Small intestine (tissue), 7 donors: ENCODE measurements around the gene C1orf105. TPM values are rescaled to one million over a fixed set of nuclear protein-coding genes. Genes with fewer than 3 reads are reported as not detected.

ENCODE experiments used
- DNase-seq, 2 donors: peaks; one replicate each; pipeline versions ENCODE4 v3.0.0 to v3.0.0-alpha.2; 2013
- FAIRE-seq: peaks from 2 replicates; lab custom pipeline; 2012; peaks lifted over from hg19 to GRCh38; lab: Jason Lieb, UNC
- H3K27ac ChIP-seq, 3 donors: one replicate each; pipeline ENCODE4 v1.5.1; 2013; ENCODE audit warnings: low read length in 2 of 3, mild to moderate bottlenecking in 2 of 3, control low read depth in 1 of 3, inconsistent platforms in 1 of 3, low read depth in 1 of 3, moderate library complexity in 1 of 3
- H3K27me3 ChIP-seq, 3 donors: one replicate each; pipeline ENCODE4 v1.6.1; 2013; ENCODE audit warnings: low read length in 3 of 3, inconsistent platforms in 1 of 3; ENCODE audit not compliant: control insufficient read depth in 3 of 3, insufficient read depth in 3 of 3
- H3K36me3 ChIP-seq, 3 donors: one replicate each; pipeline ENCODE4 v1.6.1; 2013; ENCODE audit warnings: low read length in 3 of 3, inconsistent platforms in 1 of 3, low read depth in 1 of 3, mild to moderate bottlenecking in 1 of 3, moderate library complexity in 1 of 3; ENCODE audit not compliant: control insufficient read depth in 3 of 3, insufficient read depth in 2 of 3
- H3K4me1 ChIP-seq, 3 donors: one replicate each; pipeline ENCODE4 v1.6.1; 2013; ENCODE audit warnings: low read length in 2 of 3, inconsistent platforms in 1 of 3, low read depth in 1 of 3, mild to moderate bottlenecking in 1 of 3, moderate library complexity in 1 of 3; ENCODE audit not compliant: control insufficient read depth in 3 of 3, insufficient read depth in 2 of 3
- H3K4me3 ChIP-seq, 3 donors: one replicate each; pipeline ENCODE4 v1.5.1; 2013; ENCODE audit warnings: low read length in 3 of 3, control low read depth in 1 of 3, inconsistent platforms in 1 of 3, low read depth in 1 of 3, mild to moderate bottlenecking in 1 of 3, moderate library complexity in 1 of 3
- H3K9me3 ChIP-seq, 2 donors: one replicate each; pipeline ENCODE4 v1.6.1; 2013; ENCODE audit warnings: low read depth in 1 of 2, low read length in 1 of 2; ENCODE audit not compliant: control insufficient read depth in 2 of 2, insufficient read depth in 1 of 2
- WGBS, 3 donors: extraction: QIAGEN DNeasy Blood & Tissue Kit; methylation state at CpG; one replicate each; pipeline ENCODE4 v1.1.7; 2013; 5-methylcytosine and 5-hydroxymethylcytosine counted together
- polyA plus RNA-seq, 4 donors: library from polyadenylated mRNA; stranded (reverse) in 3 of 4; unstranded in 1 of 4; fragments of 200-250 nt in 3 of 4; fragments of 120-200 nt in 1 of 4; gene quantifications; one replicate each; pipeline versions ENCODE4 v1.2.1 to v1.2.3, GENCODE V29; 2013
- donor health status: healthy with polysubstance abuse.
- donor health status: control.
- donor health status: control.
- donor health status: Bipolar disorder and iron deficiency.
- donor health status: healthy.

C1orf105 gene
- polyA plus RNA-seq, 4 donors: 0.10 to 1.1 (median 0.99) TPM; not detected in 1

DNA sequence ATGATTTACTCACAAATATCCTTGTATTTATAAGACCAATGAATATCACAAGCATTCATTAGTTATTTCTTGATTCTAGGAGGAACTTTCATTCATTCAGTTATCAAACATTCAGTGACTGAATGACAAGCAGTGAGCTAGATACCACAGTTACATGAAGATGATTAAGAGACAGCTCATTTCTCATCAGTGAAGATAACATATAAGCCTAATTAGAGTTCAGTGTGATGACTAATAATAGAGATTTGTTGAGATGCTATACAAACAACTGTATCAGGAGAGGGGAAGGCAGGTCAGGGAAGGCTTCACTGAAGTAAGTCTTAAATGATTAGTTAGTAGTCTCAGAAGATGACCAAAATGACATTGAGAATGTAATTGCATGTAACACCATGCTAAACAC, 14.6 kb upstream of the C1orf105 start:
- no peaks in the 10 kb centered on the region for H3K9me3 ChIP-seq
- no peaks in the 10 kb centered on the region for H3K27me3 ChIP-seq
- DNase-seq (no peak), FAIRE-seq (no peak)
- H3K27ac ChIP-seq: no peak overlapping the region
- no peaks in the 10 kb centered on the region for H3K36me3 ChIP-seq
- no peak overlapping the region for H3K4me3 ChIP-seq
- no peaks in the 10 kb centered on the region for H3K4me1 ChIP-seq

DNA sequence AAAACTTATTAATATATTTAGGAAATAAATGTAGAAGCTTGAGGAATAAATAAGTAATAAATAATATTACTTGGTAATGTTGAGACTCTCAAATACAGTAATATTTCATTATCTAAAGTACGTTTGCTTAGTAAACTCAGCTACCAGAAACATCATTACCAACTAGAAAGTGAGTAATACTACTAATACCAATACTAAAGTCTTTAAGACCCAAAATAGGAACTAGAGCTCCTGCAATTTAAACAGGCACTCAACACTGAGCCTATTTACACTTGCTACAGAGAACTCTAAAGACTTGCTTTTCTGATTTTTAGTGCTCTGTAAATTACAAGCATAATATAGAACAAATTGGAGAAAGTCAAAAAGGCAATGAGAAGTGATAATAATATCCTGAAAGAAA, 13.5 kb upstream of the C1orf105 start:
- Histone ChIP-seq H3K27ac (no peak overlapping the region), H3K36me3 (no peaks in the 10 kb centered on the region), H3K4me3 (no peak overlapping the region), H3K4me1 (no peaks in the 10 kb centered on the region), H3K9me3 (no peaks in the 10 kb centered on the region), H3K27me3 (no peaks in the 10 kb centered on the region)
- FAIRE-seq: no peak
- DNase-seq: no peak
- whole genome bisulfite sequencing, 3 donors: 32 to 83% (median 68%) methylated on average over 1 of the region's 1 CpG

DNA sequence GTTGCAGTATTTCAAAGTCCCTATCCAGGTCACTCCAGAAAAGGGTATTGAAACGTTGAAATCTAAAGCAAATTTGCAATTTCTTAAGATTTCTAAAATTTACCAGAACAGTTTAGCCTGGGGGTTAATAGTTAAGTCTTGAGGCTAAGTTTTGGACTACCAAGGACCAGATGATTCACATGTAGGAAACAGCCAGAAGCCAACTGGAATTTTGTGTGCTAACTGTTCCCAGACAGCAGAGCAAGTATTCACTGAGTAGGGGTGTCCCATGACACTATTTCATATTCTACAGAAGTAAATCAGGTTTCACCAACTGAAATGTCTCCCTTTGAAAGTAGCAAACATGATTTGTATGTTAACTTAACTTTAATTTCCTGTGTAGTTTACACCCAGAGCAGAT, 11.5 kb upstream of the C1orf105 start:
- Histone ChIP-seq H3K27me3 (no peaks in the 10 kb centered on the region), H3K4me1 (no peaks in the 10 kb centered on the region), H3K36me3 (no peaks in the 10 kb centered on the region), H3K27ac (no peak overlapping the region), H3K9me3 (no peaks in the 10 kb centered on the region), H3K4me3 (no peak overlapping the region)
- no peak for FAIRE-seq
- WGBS, 3 donors: 89 to 92% (median 90%) methylated on average over 1 of the region's 1 CpG
- DNase-seq: no peak

DNA sequence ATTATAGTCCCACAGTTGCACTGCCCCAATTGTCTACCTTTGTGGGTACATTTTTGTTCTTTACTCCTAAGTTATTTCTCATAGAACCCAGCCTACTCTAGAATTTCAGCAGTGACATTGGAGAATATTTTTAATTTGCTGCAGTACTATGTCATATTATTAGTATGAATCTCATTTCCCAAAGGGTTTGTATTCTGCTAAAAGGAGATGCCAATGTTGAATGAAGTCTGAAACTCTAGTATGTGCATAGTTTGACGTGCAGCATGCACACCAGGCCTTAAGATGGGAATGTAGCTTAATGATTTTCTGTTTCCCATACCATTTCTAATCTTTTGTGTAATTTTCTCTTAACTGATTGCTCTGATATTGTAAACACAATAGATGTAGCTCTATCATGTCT, 10.5 kb upstream of the C1orf105 start:
- Histone ChIP-seq H3K27ac (no peak overlapping the region), H3K36me3 (no peaks in the 10 kb centered on the region), H3K9me3 (no peaks in the 10 kb centered on the region), H3K27me3 (no peaks in the 10 kb centered on the region), H3K4me3 (no peak overlapping the region), H3K4me1 (no peaks in the 10 kb centered on the region)
- 82 to 95% (median 89%) methylated on average over 1 of the region's 1 CpG for WGBS, 3 donors
- DNase-seq (no peak), FAIRE-seq (no peak)

DNA sequence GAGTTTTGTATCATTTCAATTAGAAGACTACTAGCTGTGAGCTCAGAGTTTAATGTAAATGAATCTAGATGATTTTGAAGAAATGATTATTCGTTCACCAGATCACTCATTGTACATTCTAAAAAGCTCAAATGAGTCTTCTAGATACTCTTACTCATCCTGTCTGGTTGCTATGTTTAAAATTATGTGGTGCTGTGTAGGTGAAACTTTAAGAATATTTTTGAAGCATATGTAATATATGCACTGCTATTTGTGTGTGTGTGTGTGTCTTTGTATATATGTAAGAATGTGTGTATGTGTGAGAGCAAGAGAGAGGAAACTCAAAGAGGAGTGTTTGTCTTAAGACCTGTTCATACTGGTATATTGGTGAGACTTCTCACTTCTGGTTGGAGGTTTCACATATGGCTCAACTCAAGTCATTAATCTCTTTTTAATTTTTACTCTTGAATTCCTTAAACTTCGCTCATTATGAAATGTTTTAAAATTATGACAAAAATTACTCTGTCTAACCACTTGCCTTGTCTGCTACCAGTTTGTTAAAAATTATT, 8.6 kb upstream of the C1orf105 start:
- WGBS, 3 donors: 80 to 87% (median 87%) methylated on average over 2 of the region's 2 CpGs

GRCh38 chr1:172414331-172414730, 6.2 kb upstream of the C1orf105 start:
- DNase-seq (no peak), FAIRE-seq (no peak)
- no peak overlapping the region for H3K4me3 ChIP-seq
- H3K27me3 ChIP-seq: no peaks in the 10 kb centered on the region
- no peak overlapping the region for H3K27ac ChIP-seq
- H3K9me3 ChIP-seq: no peaks in the 10 kb centered on the region
- H3K4me1 ChIP-seq: no peaks in the 10 kb centered on the region
- H3K36me3 ChIP-seq: no peaks in the 10 kb centered on the region

More for the DNA sequence above, 8.6 kb upstream of the C1orf105 start:
- no peaks in the 10 kb centered on the region for H3K27me3 ChIP-seq
- H3K27ac ChIP-seq: no peak overlapping the region
- no peaks in the 10 kb centered on the region for H3K36me3 ChIP-seq
- H3K4me3 ChIP-seq: no peak overlapping the region
- DNase-seq (no peak), FAIRE-seq (no peak)
- no peaks in the 10 kb centered on the region for H3K9me3 ChIP-seq
- H3K4me1 ChIP-seq: no peaks in the 10 kb centered on the region

DNA sequence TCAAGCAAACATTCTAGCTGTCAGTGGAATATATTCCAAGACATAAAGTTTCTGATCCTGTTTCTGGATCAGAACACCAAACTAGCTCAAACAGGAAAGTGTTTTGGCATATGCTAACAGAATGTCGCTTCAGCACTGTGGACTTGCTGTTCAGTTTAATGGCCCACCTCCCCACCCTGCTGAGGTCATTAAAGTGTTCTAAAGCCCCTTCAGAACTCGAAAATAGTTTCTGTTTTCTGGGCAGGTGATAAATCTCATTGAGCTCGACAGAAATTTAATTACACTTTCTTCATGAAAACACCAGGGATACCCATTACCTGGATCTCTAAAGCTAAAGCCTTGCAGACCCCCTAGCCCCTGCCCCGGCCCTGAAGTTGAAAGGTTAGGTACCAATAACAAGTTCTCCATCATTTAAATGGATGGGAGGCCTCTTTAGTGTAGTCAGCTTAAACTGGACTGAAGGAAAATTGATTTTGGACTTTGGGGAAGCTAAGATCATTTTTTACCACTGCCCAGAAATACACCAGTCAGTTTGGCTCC, 3.9 kb upstream of the C1orf105 start:
- no peak for FAIRE-seq
- Histone ChIP-seq H3K9me3 (no peaks in the 10 kb centered on the region), H3K36me3 (no peaks in the 10 kb centered on the region), H3K4me3 (no peak overlapping the region), H3K27ac (no peak overlapping the region), H3K4me1 (no peaks in the 10 kb centered on the region), H3K27me3 (no peaks in the 10 kb centered on the region)
- 77 to 79% (median 78%) methylated on average over 4 of the region's 4 CpGs for WGBS, 3 donors
- no peak for DNase-seq

GRCh38 chr1:172417557-172417956, 2.9 kb upstream of the C1orf105 start:
- no peaks in the 10 kb centered on the region for H3K4me1 ChIP-seq
- DNase-seq: no peak
- no peaks in the 10 kb centered on the region for H3K36me3 ChIP-seq

DNA sequence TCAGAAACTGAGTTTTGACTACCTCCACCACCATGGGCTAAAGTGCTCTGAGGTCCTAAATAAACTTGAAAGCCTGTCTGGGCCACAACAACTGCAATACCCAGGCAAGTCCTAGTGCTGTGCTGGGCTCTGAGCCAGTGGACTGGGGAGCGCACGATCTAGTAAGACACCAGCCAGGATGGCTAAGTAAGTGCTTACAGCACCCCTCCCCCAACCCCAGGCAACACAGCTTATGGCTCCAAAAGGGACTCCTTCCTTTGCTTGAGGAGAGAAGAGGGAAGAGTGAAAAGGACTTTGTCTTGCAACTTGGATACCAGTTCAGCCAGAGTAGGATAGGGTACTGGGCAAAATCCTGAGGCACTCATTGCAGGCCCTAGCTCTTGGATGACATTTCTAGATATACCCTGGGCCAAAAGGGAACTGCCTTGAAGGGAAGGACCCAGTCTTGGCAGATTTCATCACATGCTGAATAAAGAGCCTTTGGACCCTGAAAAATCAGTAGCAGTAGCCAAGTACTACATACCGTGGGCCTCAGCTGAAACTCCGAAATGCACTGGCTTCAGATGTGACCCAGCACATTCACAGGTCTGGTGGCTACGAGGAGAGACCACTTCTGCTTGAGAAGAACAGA, 1.6 kb downstream of the C1orf105 start:
- Histone ChIP-seq H3K9me3 (no peaks in the 10 kb centered on the region), H3K36me3 (no peaks in the 10 kb centered on the region), H3K27me3 (no peaks in the 10 kb centered on the region), H3K4me3 (no peak overlapping the region), H3K4me1 (no peaks in the 10 kb centered on the region), H3K27ac (no peak overlapping the region)
- FAIRE-seq (no peak), DNase-seq (no peak)
- 79 to 89% (median 85%) methylated on average over 5 of the region's 5 CpGs for WGBS, 3 donors

More at GRCh38 chr1:172417557-172417956, 2.9 kb upstream of the C1orf105 start:
- Histone ChIP-seq H3K27me3 (no peaks in the 10 kb centered on the region), H3K4me3 (no peak overlapping the region), H3K27ac (no peak overlapping the region), H3K9me3 (no peaks in the 10 kb centered on the region)
- 91 to 96% (median 93%) methylated on average over 1 of the region's 1 CpG for WGBS, 3 donors
- FAIRE-seq: no peak
